HG02588 (cell line): Measurements from ENCODE around the gene TNFAIP2.
"Not testable (repeated sequence)": the region's sequence is repeated elsewhere in the genome, so short reads cannot be mapped to it uniquely, and the experiment has no call there.

ENCODE experiments used
- ATAC-seq: cut with Tn5 transposase; IDR thresholded peaks from one replicate; pipeline ENCODE4 v1.9.1; 2021; ENCODE audit warnings: mild to moderate bottlenecking, moderate library complexity; ENCODE audit not compliant: unreplicated experiment

Gene TNFAIP2

GRCh38 chr14:103107455-103107854, 15.8 kb upstream of the TNFAIP2 start:
- no peak for ATAC-seq

DNA sequence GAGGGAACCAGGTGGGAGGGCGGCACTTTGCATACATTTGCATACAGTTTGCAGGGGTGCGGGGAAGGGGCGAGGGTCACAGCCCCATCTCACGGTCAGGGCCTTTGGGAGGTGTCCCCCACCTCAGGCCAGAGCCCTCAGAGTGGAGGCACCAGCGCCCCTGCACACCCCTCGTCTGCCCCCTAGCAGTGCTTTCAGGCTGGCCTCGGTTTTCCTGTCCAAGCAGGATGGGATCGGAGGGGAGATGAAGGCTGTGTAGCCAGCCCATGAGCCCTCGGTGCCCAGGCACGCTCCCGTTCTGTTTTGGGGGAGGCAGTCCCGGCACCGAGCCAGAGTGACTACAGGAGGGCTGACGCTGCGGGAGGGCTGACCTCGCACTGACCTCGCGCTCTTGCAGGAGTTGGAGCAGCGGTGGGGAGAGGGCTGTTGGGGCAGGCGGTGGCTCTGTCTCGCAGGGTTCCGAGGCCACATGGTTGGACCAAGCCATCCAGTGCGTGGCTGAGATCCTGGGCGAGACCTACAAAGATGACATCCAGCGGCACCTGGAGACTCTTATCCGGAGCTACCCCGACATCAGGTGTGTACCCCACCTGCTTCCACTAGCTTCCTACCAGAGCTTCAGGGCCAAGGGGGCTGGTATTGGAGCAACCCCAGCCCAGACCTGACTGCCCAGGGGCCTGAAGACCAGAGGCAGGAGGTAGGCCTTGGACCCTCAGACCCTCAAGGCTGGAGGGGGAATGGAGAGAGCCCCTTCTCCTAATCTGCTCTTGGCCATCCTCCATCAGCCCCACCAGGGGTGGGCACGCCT, 15.1 kb upstream of the TNFAIP2 start:
- ATAC-seq = no peak

DNA sequence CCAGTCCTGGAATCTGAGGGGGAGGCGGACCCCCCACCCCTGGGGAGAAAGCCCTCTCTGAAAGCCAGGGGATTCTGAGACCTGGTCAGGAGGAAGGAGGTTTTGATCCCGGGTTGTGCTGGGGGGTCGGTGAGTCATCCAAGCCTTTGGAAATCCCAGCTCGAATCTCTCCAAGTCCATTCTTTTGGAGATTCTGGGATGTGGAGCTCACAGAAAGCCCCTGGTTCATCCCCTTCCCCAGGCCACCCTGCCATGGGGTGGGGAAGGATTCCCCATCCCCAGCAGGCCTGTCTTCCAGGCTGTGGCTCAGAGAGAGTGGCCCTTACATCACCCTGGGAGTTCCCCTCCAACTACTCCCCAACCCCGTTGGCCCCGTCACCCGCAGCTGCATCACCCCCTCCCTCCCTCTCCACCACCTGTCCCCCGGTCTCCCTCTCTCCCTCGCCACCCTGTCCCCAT, 14.5 kb upstream of the TNFAIP2 start:
- no peak for ATAC-seq

GRCh38 chr14:103109535-103110441, 13.5 kb upstream of the TNFAIP2 start:
- ATAC-seq = no peak

DNA sequence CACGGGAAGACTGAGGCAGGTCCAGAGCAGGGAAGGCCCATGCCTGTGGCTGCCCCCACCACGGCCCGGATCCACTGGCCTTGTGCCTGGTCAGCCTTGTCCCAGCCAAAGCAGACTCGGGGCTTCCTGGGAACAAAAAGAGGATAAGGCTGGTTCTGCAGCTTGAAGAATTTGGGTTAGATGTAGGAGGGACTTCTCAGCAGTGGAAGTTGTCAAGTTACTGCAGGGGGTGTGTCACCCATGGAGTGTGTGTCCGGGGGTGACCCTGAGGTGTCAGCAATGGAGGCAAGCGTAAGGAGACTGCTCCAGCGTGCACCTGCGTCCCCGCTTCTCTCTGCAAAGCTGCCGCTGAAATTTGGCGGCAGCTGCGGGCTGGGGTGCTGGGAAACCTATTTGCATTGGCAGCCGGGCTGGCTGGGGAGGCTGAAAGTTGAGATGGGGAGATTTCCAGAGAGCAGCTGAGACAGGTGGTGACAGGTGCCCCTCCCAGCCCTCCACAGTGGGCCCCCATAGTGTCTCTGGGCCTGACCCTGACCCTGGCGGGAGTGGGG, 12.5 kb upstream of the TNFAIP2 start:
- ATAC-seq = no peak

- ATAC-seq = no peak
These were observed 11.9 kb upstream of the TNFAIP2 start for GRCh38 chr14:103111232-103111868.

GRCh38 chr14:103112400-103113243, 10.6 kb upstream of the TNFAIP2 start:
- no peak for ATAC-seq

GRCh38 chr14:103113303-103113702, 10.0 kb upstream of the TNFAIP2 start:
- no peak for ATAC-seq

- ATAC-seq = no peak
These were observed 9.5 kb upstream of the TNFAIP2 start for GRCh38 chr14:103113774-103114173.

GRCh38 chr14:103115086-103115679, 8.1 kb upstream of the TNFAIP2 start:
- ATAC-seq = not testable (repeated sequence)

GRCh38 chr14:103115845-103116572, 7.3 kb upstream of the TNFAIP2 start:
- ATAC-seq = no peak

GRCh38 chr14:103116636-103117035, 6.6 kb upstream of the TNFAIP2 start:
- ATAC-seq = no peak

- ATAC-seq = not testable (repeated sequence)
These were observed 5.8 kb upstream of the TNFAIP2 start for GRCh38 chr14:103117499-103117898.

- no peak for ATAC-seq
These were observed 5.1 kb upstream of the TNFAIP2 start for GRCh38 chr14:103118018-103118662.

GRCh38 chr14:103118663-103119404, 4.4 kb upstream of the TNFAIP2 start:
- no peak for ATAC-seq

DNA sequence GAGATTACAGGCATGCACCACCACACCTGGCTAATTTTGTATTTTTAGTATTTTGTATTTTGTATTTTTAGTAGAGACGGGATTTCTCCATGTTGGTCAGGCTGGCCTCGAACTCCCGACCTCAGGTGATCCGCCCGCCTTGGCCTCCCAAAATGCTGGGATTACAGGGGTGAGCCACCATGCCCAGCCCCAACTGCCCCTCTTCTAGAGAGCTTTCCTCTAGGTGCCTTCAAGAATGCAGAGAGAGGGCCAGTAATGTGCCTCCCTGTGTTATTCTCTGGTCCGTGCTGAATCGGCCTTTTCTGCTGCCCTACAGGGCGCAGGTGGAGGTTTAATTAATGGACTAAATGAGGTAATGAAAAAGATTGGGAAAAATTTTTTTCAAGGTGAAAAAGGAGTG, 3.7 kb upstream of the TNFAIP2 start:
- ATAC-seq = not testable (repeated sequence)

DNA sequence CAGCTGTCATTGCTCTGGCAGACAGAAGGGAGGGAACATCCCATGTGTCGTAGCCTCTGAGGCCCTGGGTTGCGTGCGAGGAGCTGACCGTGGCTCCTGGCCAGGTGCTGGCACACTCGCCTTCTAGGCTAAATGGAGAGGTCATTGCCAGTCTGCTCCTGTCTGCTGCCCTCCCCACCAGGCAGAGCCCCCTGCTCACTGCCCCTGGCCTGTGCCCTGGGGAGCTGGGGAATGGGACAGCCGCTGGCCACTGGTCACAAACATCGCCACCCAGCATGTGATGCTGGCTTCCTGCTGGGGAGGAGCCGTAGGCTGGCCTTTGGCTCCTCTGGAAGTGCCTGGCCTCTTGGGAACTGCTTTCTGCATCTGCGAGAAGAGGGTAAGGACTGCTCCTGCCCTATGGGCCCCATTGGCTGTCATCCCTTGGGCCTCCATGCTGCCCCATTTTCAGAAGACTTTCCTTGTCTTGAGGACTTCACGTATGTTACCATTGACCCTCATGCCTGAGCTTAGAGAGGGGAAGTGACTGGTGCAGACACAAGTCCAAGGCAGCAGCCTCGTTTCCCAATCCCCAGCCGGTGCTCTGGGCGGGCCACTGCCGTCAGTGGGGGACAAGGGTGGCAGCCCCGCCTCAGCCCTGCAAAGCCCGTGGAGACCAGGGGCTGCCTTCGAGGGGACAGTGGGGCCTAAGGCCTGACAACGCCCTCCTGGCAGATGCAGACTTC, 2.0 kb upstream of the TNFAIP2 start:
- ATAC-seq = no peak
